Measurements from ENCODE around the gene MAPK6. TPM values are rescaled to one million over a fixed set of nuclear protein-coding genes. Genes with fewer than 3 reads are reported as not detected.

The MAPK6 gene
- polyA plus RNA-seq, 3 donors = 8.6 to 11.0 (median 10.2) TPM

DNA sequence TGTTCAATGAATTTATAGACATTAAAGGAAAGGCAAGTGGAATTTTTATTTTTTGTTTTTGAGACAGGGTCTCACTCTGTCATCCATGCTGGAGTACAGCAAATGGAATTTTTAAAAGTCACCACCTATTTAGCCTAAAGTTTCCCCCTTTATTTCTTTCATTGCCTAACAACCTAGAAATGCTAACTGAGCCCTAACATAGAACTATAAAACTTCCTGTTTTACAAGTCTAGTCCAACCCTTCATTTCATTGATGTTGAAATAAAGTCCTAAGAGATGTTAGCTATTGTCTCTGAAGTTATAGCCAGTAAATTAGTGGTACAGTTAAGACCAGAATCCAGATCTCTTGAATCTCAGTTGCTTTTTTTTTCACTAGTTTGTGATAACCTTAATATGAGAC lies 39.0 kb downstream of the MAPK6 start:
- intact Hi-C loops (cut with micrococcal nuclease) = no loop called here
- Histone ChIP-seq H3K4me1 (ENCODE audit: control insufficient read depth in 1 of 2, insufficient read depth in 2 of 2, low read length in 2 of 2) (peaks cover 15 to 22% of the 10 kb centered on the region in 2 donors), H3K36me3 (replicated peaks in 1 of 2; ENCODE audit: control insufficient read depth in 1 of 2, insufficient read depth in 2 of 2, low read length in 2 of 2) (peaks cover 33 to 61% of the 10 kb centered on the region in 2 donors), H3K4me3 (replicated peaks in 1 of 3; ENCODE audit: low read depth in 2 of 3, low read length in 3 of 3) (no peak overlapping the region), H3K27me3 (ENCODE audit: control insufficient read depth in 2 of 2, insufficient read depth in 2 of 2, low read length in 2 of 2) (no peaks in the 10 kb centered on the region), H3K27ac (ENCODE audit: low read depth in 1 of 2, low read length in 2 of 2) (peak overlapping the region in 1 of 2 donors; percentile 32), H3K4me2 (replicated peaks; ENCODE audit: extremely low read depth, low read length, poor library complexity, severe bottlenecking) (no peak overlapping the region), H3K79me2 (ENCODE audit: insufficient read depth, low read length) (peaks cover 17% of the 10 kb centered on the region), H3K9ac (ENCODE audit: insufficient read depth, low read length, poor library complexity, severe bottlenecking) (no peak overlapping the region), H2AFZ (ENCODE audit: insufficient read depth, low read depth, low read length, poor library complexity, severe bottlenecking) (no peak overlapping the region), H3K9me3 (replicated peaks in 1 of 2; ENCODE audit: control insufficient read depth in 1 of 2, insufficient read depth in 1 of 2, low read length in 2 of 2) (no peaks in the 10 kb centered on the region), H4K20me1 (ENCODE audit: insufficient read depth, low read length) (no peaks in the 10 kb centered on the region)
- Mint-ChIP-seq H3K4me3 (no peak overlapping the region), H3K27ac (peak overlapping the region in 3 of 7 donors; percentile 2 to 16 (median 3)), H3K27me3 (ENCODE audit: low read depth in 3 of 3) (no peaks in the 10 kb centered on the region), H3K36me3 (peaks cover 50 to 66% of the 10 kb centered on the region in 2 donors), H3K4me1 (peaks cover 10% of the 10 kb centered on the region), H3K9me3 (peaks cover 0 to 2% (median 0%) of the 10 kb centered on the region in 7 donors)
- peak in 2 of 3 donors; percentile 20 to 59 for DNase-seq
- TF ChIP-seq, protein P1, sequence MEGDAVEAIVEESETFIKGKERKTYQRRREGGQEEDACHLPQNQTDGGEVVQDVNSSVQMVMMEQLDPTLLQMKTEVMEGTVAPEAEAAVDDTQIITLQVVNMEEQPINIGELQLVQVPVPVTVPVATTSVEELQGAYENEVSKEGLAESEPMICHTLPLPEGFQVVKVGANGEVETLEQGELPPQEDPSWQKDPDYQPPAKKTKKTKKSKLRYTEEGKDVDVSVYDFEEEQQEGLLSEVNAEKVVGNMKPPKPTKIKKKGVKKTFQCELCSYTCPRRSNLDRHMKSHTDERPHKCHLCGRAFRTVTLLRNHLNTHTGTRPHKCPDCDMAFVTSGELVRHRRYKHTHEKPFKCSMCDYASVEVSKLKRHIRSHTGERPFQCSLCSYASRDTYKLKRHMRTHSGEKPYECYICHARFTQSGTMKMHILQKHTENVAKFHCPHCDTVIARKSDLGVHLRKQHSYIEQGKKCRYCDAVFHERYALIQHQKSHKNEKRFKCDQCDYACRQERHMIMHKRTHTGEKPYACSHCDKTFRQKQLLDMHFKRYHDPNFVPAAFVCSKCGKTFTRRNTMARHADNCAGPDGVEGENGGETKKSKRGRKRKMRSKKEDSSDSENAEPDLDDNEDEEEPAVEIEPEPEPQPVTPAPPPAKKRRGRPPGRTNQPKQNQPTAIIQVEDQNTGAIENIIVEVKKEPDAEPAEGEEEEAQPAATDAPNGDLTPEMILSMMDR (IDR thresholded peaks at IDR 0.05) = no peak

DNA sequence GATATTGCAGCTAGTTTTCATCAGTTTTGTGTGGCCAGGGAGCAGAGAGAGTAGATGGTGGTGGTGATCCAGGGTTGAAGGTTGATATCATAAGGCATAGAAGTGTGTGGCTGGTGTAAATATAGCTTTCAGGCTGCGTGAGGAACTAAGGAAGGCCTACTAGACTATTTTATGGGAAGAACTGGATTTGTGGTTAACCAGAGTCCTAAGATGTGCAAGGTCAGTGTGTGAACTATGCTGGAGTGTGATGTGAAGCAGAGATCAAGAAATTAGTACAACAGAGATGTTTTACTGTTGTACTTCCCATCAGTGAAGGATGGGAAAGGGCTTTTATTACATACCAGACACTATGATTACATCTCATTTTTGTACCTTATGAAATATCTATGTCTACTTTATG lies 41.5 kb downstream of the MAPK6 start:
- Mint-ChIP-seq H3K27ac (peak overlapping the region in 1 of 7 donors; percentile 3), H3K27me3 (ENCODE audit: low read depth in 3 of 3) (no peaks in the 10 kb centered on the region), H3K4me1 (peaks cover 10% of the 10 kb centered on the region), H3K9me3 (no peaks in the 10 kb centered on the region), H3K4me3 (no peak overlapping the region), H3K36me3 (peaks cover 62 to 71% of the 10 kb centered on the region in 2 donors)
- WGBS (ENCODE audit: insufficient coverage) = 0% methylated on average over 1 of the region's 1 CpG
- H3K79me2 ChIP-seq (ENCODE audit: insufficient read depth, low read length) = peaks cover 9% of the 10 kb centered on the region
- H2AFZ ChIP-seq (ENCODE audit: insufficient read depth, low read depth, low read length, poor library complexity, severe bottlenecking) = no peak overlapping the region
- H3K27me3 ChIP-seq (ENCODE audit: control insufficient read depth in 2 of 2, insufficient read depth in 2 of 2, low read length in 2 of 2) = no peaks in the 10 kb centered on the region
- no peak overlapping the region for H3K4me2 ChIP-seq (replicated peaks; ENCODE audit: extremely low read depth, low read length, poor library complexity, severe bottlenecking)
- no peaks in the 10 kb centered on the region for H4K20me1 ChIP-seq (ENCODE audit: insufficient read depth, low read length)
- H3K4me3 ChIP-seq (replicated peaks in 1 of 3; ENCODE audit: low read depth in 2 of 3, low read length in 3 of 3) = no peak overlapping the region
- TF ChIP-seq, protein P1 (IDR thresholded peaks at IDR 0.05) = no peak
- intact Hi-C loops (cut with micrococcal nuclease) = no loop called here
- H3K9ac ChIP-seq (ENCODE audit: insufficient read depth, low read length, poor library complexity, severe bottlenecking) = no peak overlapping the region
- H3K9me3 ChIP-seq (replicated peaks in 1 of 2; ENCODE audit: control insufficient read depth in 1 of 2, insufficient read depth in 1 of 2, low read length in 2 of 2) = no peaks in the 10 kb centered on the region
- peaks cover 7 to 17% of the 10 kb centered on the region in 2 donors for H3K4me1 ChIP-seq (ENCODE audit: control insufficient read depth in 1 of 2, insufficient read depth in 2 of 2, low read length in 2 of 2)
- H3K36me3 ChIP-seq (replicated peaks in 1 of 2; ENCODE audit: control insufficient read depth in 1 of 2, insufficient read depth in 2 of 2, low read length in 2 of 2) = peaks cover 42 to 75% of the 10 kb centered on the region in 2 donors
- DNase-seq = no peak
- H3K27ac ChIP-seq (ENCODE audit: low read depth in 1 of 2, low read length in 2 of 2) = no peak overlapping the region

Measured in CD14-positive monocyte (primary cell).